Gastroesophageal sphincter (tissue), 4 donors: ENCODE results near the gene GPR137B. TPM values are rescaled to one million over a fixed set of nuclear protein-coding genes. Genes with fewer than 3 reads are reported as not detected.

Experiments used
- ATAC-seq: fragments of 150-250 bp; one replicate; pipeline ENCODE4 v1.9.1; 2016; ENCODE audit warnings: mild to moderate bottlenecking, moderate library complexity
- H3K27ac ChIP-seq, 4 donors: fragments of 200-600 bp; sonication (generic) in 3 of 4; 1 replicate in 3 of 4; 2 replicates in 1 of 4; pipeline ENCODE4 v1.5.1; 2016 to 2019
- H3K27me3 ChIP-seq: fragments of 200-600 bp; sonication (generic); one replicate; pipeline ENCODE4 v1.5.1; 2019
- H3K36me3 ChIP-seq, 2 donors: fragments of 200-600 bp; sonication (generic); one replicate each; pipeline ENCODE4 v1.5.1; 2019; ENCODE audit warnings: control low read depth in 1 of 2
- H3K4me1 ChIP-seq, 3 donors: fragments of 200-600 bp; sonication (generic); 1 replicate in 2 of 3; 2 replicates in 1 of 3; pipeline ENCODE4 v1.5.1; 2016 to 2019; ENCODE audit warnings: control low read depth in 2 of 3
- H3K4me3 ChIP-seq, 2 donors: fragments of 200-600 bp; sonication (generic); one replicate each; pipeline ENCODE4 v1.5.1; 2019; ENCODE audit warnings: mild to moderate bottlenecking in 1 of 2, moderate library complexity in 1 of 2
- H3K9me3 ChIP-seq, 3 donors: fragments of 200-600 bp; sonication (generic); one replicate each; pipeline ENCODE4 v1.5.1; 2017 to 2019; ENCODE audit warnings: control low read depth in 2 of 3
- EP300 ChIP-seq: sonication (generic); formaldehyde crosslinking; IDR thresholded peaks from one replicate; pipeline ENCODE4 v1.6.1; 2017; ENCODE audit warnings: antibody characterized with exemption, mild to moderate bottlenecking
- POLR2A ChIP-seq, 2 donors: fragments of 450-650 bp; IDR thresholded peaks; one replicate each; pipeline ENCODE4 v1.6.1; 2017; ENCODE audit warnings: antibody characterized with exemption in 2 of 2, mild to moderate bottlenecking in 2 of 2, moderate library complexity in 1 of 2
- POLR2AphosphoS5 ChIP-seq: sonication (generic); formaldehyde crosslinking; IDR thresholded peaks from one replicate; pipeline ENCODE4 v1.6.1; 2017; ENCODE audit warnings: antibody characterized with exemption
- WGBS, 2 donors: methylation state at CpG; one replicate each; pipeline ENCODE4 v1.1.5; 2018; ENCODE audit warnings: low coverage in 1 of 2; 5-methylcytosine and 5-hydroxymethylcytosine counted together
- total RNA-seq, 4 donors: library from RNA; depleted of rRNA; stranded (reverse); fragments of >200 nt; gene quantifications; one replicate each; pipeline ENCODE4 v1.1.0, GENCODE V29; 2016
- TF ChIP-seq, protein P1 (sequence below), 4 experiments: fragments of 200-600 bp in 2 of 4; fragments of 450-650 bp in 2 of 4; sonication (generic) in 1 of 4; IDR thresholded peaks; one replicate each; pipeline ENCODE4 v1.5.1; 2017 to 2019; ENCODE audit warnings: antibody characterized with exemption in 4 of 4, mild to moderate bottlenecking in 2 of 4, moderate library complexity in 2 of 4

GPR137B gene
- total RNA-seq, 4 donors from 2014 or later = 11.4 to 17.7 (median 14.1) TPM

DNA sequence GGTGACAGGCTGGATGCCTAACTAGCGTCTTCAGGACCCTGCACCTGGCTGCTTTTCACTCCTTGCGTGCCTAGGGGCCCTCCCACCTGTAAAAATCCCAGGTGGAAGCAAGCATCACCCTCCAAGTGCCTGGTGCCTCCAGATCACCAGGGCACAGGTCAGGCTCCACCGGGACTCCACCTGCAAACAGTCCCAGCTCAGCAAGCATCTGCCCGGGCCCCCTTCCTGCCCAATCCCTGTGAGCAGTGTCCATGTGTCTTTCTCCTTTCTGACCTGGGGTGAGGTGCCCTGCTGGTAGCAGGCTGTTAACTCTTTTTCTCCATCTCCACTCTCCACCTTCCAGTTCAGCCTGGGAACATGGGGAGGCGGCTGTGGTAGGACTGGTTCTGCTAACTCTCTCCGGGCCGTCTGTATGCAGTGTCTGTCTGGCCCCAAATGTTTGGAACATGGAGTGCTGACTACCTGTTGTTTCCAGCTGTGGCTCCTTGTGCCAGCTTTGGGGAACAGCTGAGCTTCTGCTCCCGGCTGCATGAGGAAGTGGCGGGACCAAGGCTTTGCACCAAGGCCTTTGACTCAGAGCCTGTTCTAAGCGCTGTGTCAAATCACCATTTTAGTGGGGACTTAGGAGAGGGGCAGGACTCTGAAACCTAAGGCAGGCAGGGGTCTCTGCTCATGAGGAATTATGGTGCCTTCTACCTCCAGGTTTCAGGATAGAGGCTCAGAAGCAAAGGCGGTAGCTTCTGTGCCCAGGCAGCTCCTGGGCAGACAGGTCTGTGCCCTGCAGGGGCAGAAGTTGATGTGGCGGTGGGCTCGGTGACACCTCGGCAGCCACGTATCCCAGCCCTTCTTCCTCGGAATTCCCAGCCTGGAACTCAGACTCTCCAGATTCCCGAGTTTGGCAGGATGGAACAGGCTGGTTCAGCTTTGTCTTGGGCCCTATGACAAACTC, 5.5 kb downstream of the GPR137B start:
- H3K9me3 ChIP-seq = no peaks in the 10 kb centered on the region
- peaks cover under 1% of the 10 kb centered on the region for H3K27me3 ChIP-seq
- TF ChIP-seq, protein P1, sequence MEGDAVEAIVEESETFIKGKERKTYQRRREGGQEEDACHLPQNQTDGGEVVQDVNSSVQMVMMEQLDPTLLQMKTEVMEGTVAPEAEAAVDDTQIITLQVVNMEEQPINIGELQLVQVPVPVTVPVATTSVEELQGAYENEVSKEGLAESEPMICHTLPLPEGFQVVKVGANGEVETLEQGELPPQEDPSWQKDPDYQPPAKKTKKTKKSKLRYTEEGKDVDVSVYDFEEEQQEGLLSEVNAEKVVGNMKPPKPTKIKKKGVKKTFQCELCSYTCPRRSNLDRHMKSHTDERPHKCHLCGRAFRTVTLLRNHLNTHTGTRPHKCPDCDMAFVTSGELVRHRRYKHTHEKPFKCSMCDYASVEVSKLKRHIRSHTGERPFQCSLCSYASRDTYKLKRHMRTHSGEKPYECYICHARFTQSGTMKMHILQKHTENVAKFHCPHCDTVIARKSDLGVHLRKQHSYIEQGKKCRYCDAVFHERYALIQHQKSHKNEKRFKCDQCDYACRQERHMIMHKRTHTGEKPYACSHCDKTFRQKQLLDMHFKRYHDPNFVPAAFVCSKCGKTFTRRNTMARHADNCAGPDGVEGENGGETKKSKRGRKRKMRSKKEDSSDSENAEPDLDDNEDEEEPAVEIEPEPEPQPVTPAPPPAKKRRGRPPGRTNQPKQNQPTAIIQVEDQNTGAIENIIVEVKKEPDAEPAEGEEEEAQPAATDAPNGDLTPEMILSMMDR (IDR thresholded peaks at IDR 0.05) = no peak
- TF ChIP-seq EP300 = no peak
- no peak for TF ChIP-seq POLR2AphosphoS5
- no peak for TF ChIP-seq POLR2A (IDR thresholded peaks at IDR 0.05)
- no peak for ATAC-seq
- WGBS, 2 donors = 80 to 93% methylated on average over 1 to 3 of the region's 17 CpGs
- no peak overlapping the region for H3K4me3 ChIP-seq
- no peaks in the 10 kb centered on the region for H3K36me3 ChIP-seq
- no peak overlapping the region for H3K27ac ChIP-seq
- H3K4me1 ChIP-seq = peaks cover 0 to 28% (median 0%) of the 10 kb centered on the region in 3 donors

DNA sequence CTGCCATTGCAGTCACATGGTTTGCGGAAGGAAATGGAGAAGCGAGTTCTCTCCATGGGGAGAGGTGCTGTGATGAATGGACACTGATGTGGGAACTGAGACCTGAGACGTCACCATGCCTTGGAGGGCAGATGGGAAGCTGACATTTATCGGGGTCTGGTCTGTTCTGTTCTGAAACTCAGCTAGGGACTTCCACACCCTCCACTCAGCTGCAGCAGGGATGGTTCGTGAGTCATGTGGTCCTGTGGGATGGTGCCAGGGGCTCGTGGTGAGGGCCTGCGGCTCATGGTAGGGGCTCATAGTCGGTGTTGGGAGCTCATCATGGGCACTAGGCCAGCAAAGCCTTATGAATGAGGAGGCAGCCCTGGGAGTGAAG, 6.1 kb downstream of the GPR137B start:
- Histone ChIP-seq H3K4me3 (no peak overlapping the region), H3K4me1 (peaks cover 0 to 21% (median 0%) of the 10 kb centered on the region in 3 donors), H3K27me3 (no peaks in the 10 kb centered on the region), H3K9me3 (no peaks in the 10 kb centered on the region), H3K27ac (no peak overlapping the region), H3K36me3 (no peaks in the 10 kb centered on the region)
- ATAC-seq = no peak
- WGBS, 2 donors = 77% methylated on average over 5 of the region's 8 CpGs; no CpG with 5 or more reads in 1 of the 2 donors
- no peak for TF ChIP-seq POLR2A (IDR thresholded peaks at IDR 0.05)
- TF ChIP-seq POLR2AphosphoS5 = no peak
- TF ChIP-seq EP300 = no peak
- TF ChIP-seq, protein P1 (IDR thresholded peaks at IDR 0.05) = no peak

DNA sequence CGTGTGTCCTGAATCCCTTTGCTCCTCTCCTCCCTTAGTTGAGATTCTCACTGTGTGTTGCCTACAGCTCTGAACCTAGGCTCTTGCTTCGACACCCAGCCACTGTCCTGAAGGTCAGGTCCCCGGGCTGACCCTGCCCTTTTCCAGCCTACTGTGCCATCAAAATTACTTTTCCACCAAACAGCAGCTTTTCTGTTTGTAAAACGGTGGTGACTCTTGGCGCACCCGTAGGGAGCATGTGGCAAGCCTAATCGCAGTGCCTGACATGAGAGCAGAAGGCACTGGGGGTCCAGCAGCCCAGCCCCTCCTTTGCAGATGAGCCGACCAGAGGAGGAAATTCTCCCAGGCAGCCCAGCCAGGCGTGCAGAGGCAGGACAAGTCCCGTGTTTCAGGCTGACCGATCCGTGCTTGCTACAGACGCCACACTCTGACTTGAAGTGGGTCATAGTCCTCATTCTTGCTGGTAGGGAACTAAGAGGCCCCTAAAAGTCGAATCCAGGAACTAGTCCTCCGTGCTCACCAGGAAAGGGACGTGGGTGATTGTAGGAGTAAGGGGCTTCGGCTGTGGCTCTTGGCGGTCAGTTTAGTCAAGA, 6.8 kb downstream of the GPR137B start:
- no peak for TF ChIP-seq EP300
- TF ChIP-seq, protein P1 (IDR thresholded peaks at IDR 0.05) = no peak
- TF ChIP-seq POLR2AphosphoS5 = no peak
- TF ChIP-seq POLR2A (IDR thresholded peaks at IDR 0.05) = no peak
- ATAC-seq = no peak
- Histone ChIP-seq H3K27me3 (no peaks in the 10 kb centered on the region), H3K4me3 (no peak overlapping the region), H3K36me3 (no peaks in the 10 kb centered on the region), H3K9me3 (no peaks in the 10 kb centered on the region), H3K27ac (no peak overlapping the region), H3K4me1 (peaks cover 0 to 15% (median 0%) of the 10 kb centered on the region in 3 donors)
- 58 to 100% methylated on average over 2 to 7 of the region's 18 CpGs for WGBS, 2 donors

DNA sequence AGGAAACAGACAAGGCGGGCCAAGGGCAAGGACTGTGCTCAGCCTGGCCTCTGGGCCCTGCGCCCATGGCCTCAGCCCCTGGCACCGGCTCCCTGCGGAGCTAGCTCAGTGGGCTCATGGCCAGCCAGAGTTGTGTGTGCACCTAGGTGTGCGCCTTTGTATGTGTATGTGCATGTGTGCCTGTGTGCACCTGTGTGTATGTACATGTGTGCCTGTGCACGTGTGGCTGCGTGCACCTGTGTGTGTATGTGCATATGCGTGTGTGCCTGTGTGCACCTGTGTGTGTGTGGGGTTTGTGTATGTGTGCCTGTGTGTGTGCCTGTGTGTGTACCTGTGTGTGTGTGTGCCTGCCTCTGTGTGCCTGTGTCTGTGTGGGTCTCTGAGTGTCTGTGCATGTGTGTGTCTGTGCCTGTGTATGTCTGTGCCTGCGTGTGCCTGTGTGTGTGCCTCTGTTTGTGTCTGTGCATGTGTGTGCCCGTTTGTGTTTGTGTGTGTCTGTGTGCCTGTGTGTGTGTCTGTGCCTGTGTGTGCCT, 7.4 kb downstream of the GPR137B start:
- ATAC-seq = no peak
- Histone ChIP-seq H3K27ac (no peak overlapping the region), H3K4me3 (no peak overlapping the region)

More for the DNA sequence above, 7.4 kb downstream of the GPR137B start:
- 50 to 92% methylated on average over 2 to 6 of the region's 10 CpGs for WGBS, 2 donors
- H3K36me3 ChIP-seq = no peaks in the 10 kb centered on the region
- TF ChIP-seq POLR2A (IDR thresholded peaks at IDR 0.05) (no peak), POLR2AphosphoS5 (no peak)
- TF ChIP-seq, protein P1 (IDR thresholded peaks at IDR 0.05) = no peak
- H3K9me3 ChIP-seq = no peaks in the 10 kb centered on the region
- H3K4me1 ChIP-seq = peaks cover 0 to 8% (median 0%) of the 10 kb centered on the region in 3 donors
- H3K27me3 ChIP-seq = no peaks in the 10 kb centered on the region
